Smooth muscle cell (in vitro differentiated cells): ENCODE results near the gene CORO1A. TPM values are rescaled to one million over a fixed set of nuclear protein-coding genes. Genes with fewer than 3 reads are reported as not detected.

ENCODE experiments used
- DNase-seq: peaks from one replicate; lab custom pipeline; 2025; ENCODE audit not compliant: unreplicated experiment; lab: John Stamatoyannopoulos, UW
- H2AFZ ChIP-seq: fragments of 200-600 bp; sonication (generic); 2 replicates; pipeline ENCODE4 v1.6.0; 2016; ENCODE audit warnings: antibody characterized with exemption, low read depth, mild to moderate bottlenecking
- H3F3A ChIP-seq: fragments of 200-600 bp; sonication (generic); 2 replicates; pipeline ENCODE4 v1.6.0; 2017; ENCODE audit warnings: antibody characterized with exemption, low read depth
- H3K27ac ChIP-seq: fragments of 200-600 bp; sonication (generic); 2 replicates; pipeline ENCODE4 v1.5.1; 2016; ENCODE audit warnings: low read depth, mild to moderate bottlenecking
- H3K27me3 ChIP-seq: fragments of 200-600 bp; sonication (generic); 2 replicates; pipeline ENCODE4 v1.6.1; 2016; ENCODE audit warnings: low read depth, mild to moderate bottlenecking
- H3K36me3 ChIP-seq: fragments of 200-600 bp; sonication (generic); 2 replicates; pipeline ENCODE4 v1.5.1; 2016; ENCODE audit warnings: low read depth
- H3K4me1 ChIP-seq: fragments of 200-600 bp; sonication (generic); 2 replicates; pipeline ENCODE4 v1.5.1; 2016; ENCODE audit warnings: low read depth
- H3K4me2 ChIP-seq: fragments of 200-600 bp; sonication (generic); 2 replicates; pipeline ENCODE4 v1.6.0; 2016; ENCODE audit warnings: mild to moderate bottlenecking
- H3K4me3 ChIP-seq: fragments of 200-600 bp; sonication (generic); 2 replicates; pipeline ENCODE4 v1.5.1; 2016; ENCODE audit warnings: mild to moderate bottlenecking
- H3K79me2 ChIP-seq: fragments of 200-600 bp; sonication (generic); 2 replicates; pipeline ENCODE4 v1.6.0; 2016; ENCODE audit warnings: low read depth, mild to moderate bottlenecking
- H3K9ac ChIP-seq: fragments of 200-600 bp; sonication (generic); 2 replicates; pipeline ENCODE4 v1.6.0; 2016; ENCODE audit warnings: low read depth
- H3K9me3 ChIP-seq: fragments of 200-600 bp; sonication (generic); replicated peaks from 2 replicates; pipeline ENCODE4 v1.5.1; 2016; ENCODE audit warnings: low read depth
- H4K20me1 ChIP-seq: fragments of 200-600 bp; sonication (generic); 2 replicates; pipeline ENCODE4 v1.6.0; 2016; ENCODE audit warnings: low read depth
- CTCF ChIP-seq: fragments of 200-600 bp; sonication (generic); IDR thresholded peaks from 2 replicates; pipeline ENCODE4 v1.5.1; 2017; ENCODE audit warnings: borderline replicate concordance, mild to moderate bottlenecking, antibody characterized with exemption; ENCODE audit not compliant: insufficient read depth, poor library complexity, severe bottlenecking
- WGBS: methylation state at CpG from one replicate; pipeline ENCODE4 v1.1.7; 2016; ENCODE audit warnings: low lambda C conversion rate; 5-methylcytosine and 5-hydroxymethylcytosine counted together
- polyA plus RNA-seq: library from polyadenylated mRNA; unstranded; fragments of >200 nt; fragmentation: Nextera tagmentation; extraction: Ambion mirVana; gene quantifications from 2 replicates; pipeline ENCODE4 v1.2.1, GENCODE V29; 2016
- total RNA-seq: library from RNA; depleted of rRNA; stranded (reverse); fragments of >200 nt; gene quantifications from 2 replicates; pipeline ENCODE4 v1.2.3, GENCODE V29; 2014

The CORO1A gene
- total and polyA plus RNA-seq, 2 experiments from 2014 or later, result 5.1 to 6.3 TPM

- no peak overlapping the region for H3K9ac ChIP-seq
- H3F3A ChIP-seq, result no peaks in the 10 kb centered on the region
Measured at GRCh38 chr16:30152517-30152916, 30.9 kb upstream of the CORO1A start.

GRCh38 chr16:30155188-30155587 is 28.2 kb upstream of the CORO1A start:
- Histone ChIP-seq H3K27ac (no peak overlapping the region), H3K27me3 (no peaks in the 10 kb centered on the region), H3K4me2 (no peak overlapping the region), H3K36me3 (no peaks in the 10 kb centered on the region), H4K20me1 (no peaks in the 10 kb centered on the region), H3F3A (no peaks in the 10 kb centered on the region), H2AFZ (no peak overlapping the region), H3K4me3 (no peak overlapping the region), H3K4me1 (no peaks in the 10 kb centered on the region), H3K79me2 (no peaks in the 10 kb centered on the region), H3K9ac (no peak overlapping the region), H3K9me3 (peaks cover 1% of the 10 kb centered on the region)
- DNase-seq, result no peak
- no peak for TF ChIP-seq CTCF
- WGBS, result 93% methylated on average over 5 of the region's 5 CpGs

More at GRCh38 chr16:30152517-30152916, 30.9 kb upstream of the CORO1A start:
- H3K9me3 ChIP-seq, result peaks cover 6% of the 10 kb centered on the region
- WGBS, result 95% methylated on average over 9 of the region's 9 CpGs
- no peak overlapping the region for H3K27ac ChIP-seq
- no peak overlapping the region for H2AFZ ChIP-seq
- no peak for DNase-seq
- H4K20me1 ChIP-seq, result no peaks in the 10 kb centered on the region
- H3K4me3 ChIP-seq, result no peak overlapping the region
- no peak for TF ChIP-seq CTCF
- H3K27me3 ChIP-seq, result no peaks in the 10 kb centered on the region
- no peaks in the 10 kb centered on the region for H3K36me3 ChIP-seq
- H3K79me2 ChIP-seq, result no peaks in the 10 kb centered on the region
- no peaks in the 10 kb centered on the region for H3K4me1 ChIP-seq
- no peak overlapping the region for H3K4me2 ChIP-seq

GRCh38 chr16:30157214-30157613 is 26.2 kb upstream of the CORO1A start:
- TF ChIP-seq CTCF, result no peak
- Histone ChIP-seq H3K36me3 (no peaks in the 10 kb centered on the region), H3K9me3 (no peaks in the 10 kb centered on the region), H3F3A (no peaks in the 10 kb centered on the region), H3K9ac (no peak overlapping the region), H4K20me1 (no peaks in the 10 kb centered on the region), H3K4me2 (no peak overlapping the region), H3K4me3 (no peak overlapping the region), H3K27ac (no peak overlapping the region), H3K27me3 (no peaks in the 10 kb centered on the region), H2AFZ (no peak overlapping the region), H3K79me2 (no peaks in the 10 kb centered on the region), H3K4me1 (no peaks in the 10 kb centered on the region)
- DNase-seq, result no peak
- 79% methylated on average over 1 of the region's 1 CpG for WGBS

GRCh38 chr16:30163538-30163937 is 19.9 kb upstream of the CORO1A start:
- TF ChIP-seq CTCF, result no peak
- Histone ChIP-seq H3K36me3 (no peaks in the 10 kb centered on the region), H3K4me3 (no peak overlapping the region), H3K27ac (no peak overlapping the region), H2AFZ (no peak overlapping the region), H3K27me3 (no peaks in the 10 kb centered on the region), H3K4me2 (no peak overlapping the region), H3K9me3 (no peaks in the 10 kb centered on the region), H3K9ac (no peak overlapping the region), H3F3A (no peaks in the 10 kb centered on the region), H4K20me1 (no peaks in the 10 kb centered on the region), H3K79me2 (no peaks in the 10 kb centered on the region), H3K4me1 (no peaks in the 10 kb centered on the region)
- 78% methylated on average over 3 of the region's 3 CpGs for WGBS
- DNase-seq, result no peak
